Peyer's patch (tissue), 4 donors: ENCODE measurements around the gene PIKFYVE.

ENCODE experiments used
- CTCF ChIP-seq, 6 experiments: fragments of 450-650 bp in 4 of 6; fragments of 200-600 bp in 2 of 6; sonication (generic) in 1 of 6; IDR thresholded peaks; one replicate each; pipeline ENCODE4 v1.5.1; 2017 to 2019; ENCODE audit warnings: antibody characterized with exemption in 6 of 6, mild to moderate bottlenecking in 3 of 6, moderate library complexity in 1 of 6
- POLR2A ChIP-seq, 2 donors: fragments of 450-650 bp; IDR thresholded peaks; one replicate each; pipeline ENCODE4 v1.5.1; 2017; ENCODE audit warnings: antibody characterized with exemption in 2 of 2, mild to moderate bottlenecking in 2 of 2, moderate library complexity in 2 of 2

- no peak for TF ChIP-seq CTCF (IDR thresholded peaks at IDR 0.05)
- no peak for TF ChIP-seq POLR2A (IDR thresholded peaks at IDR 0.05)
Measured at GRCh38 chr2:208235860-208236259, 30.2 kb upstream of the PIKFYVE start.
